ENCODE measurements around the gene GRID1.

GRCh38 chr10:85900061-85900460, 466.5 kb downstream of the GRID1 start:
- TF ChIP-seq CTCF (IDR thresholded peaks at IDR 0.05) (no peak), POLR2A (IDR thresholded peaks at IDR 0.05) (no peak)
